NCI-H2227 (cell line): ENCODE results near the gene IL36RN.

Experiments used
- DNase-seq: peaks from one replicate; lab custom pipeline; 2025; ENCODE audit not compliant: unreplicated experiment; lab: John Stamatoyannopoulos, UW

The IL36RN gene

DNA sequence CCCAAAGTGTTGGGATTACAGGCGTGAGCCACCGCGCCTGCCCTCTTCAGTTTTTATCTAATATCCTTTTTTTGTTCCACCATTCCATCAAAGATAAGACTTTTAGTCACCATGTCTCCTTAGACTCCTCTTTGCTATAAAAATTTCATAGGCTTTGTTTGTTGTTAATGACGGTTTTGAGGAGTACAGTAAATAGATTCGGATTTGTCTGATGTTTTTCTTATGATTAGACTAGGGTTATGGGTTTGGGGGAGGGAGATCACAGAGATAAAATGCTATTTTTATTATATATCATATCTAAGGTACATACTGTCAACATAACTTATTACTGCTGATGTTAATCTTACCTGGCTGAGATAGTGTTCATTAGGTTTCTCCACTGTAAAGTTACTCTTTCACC lies 12.5 kb upstream of the IL36RN start:
- no peak for DNase-seq

- DNase-seq, result no peak
Observed at GRCh38 chr2:113050921-113051895, 7.8 kb upstream of the IL36RN start.

- DNase-seq, result no peak
Observed at GRCh38 chr2:113052396-113052917, 6.5 kb upstream of the IL36RN start, which contains the start of gene IL36B. Gene IL36B, minus strand, starts transcription at chr2:113052867.

DNA sequence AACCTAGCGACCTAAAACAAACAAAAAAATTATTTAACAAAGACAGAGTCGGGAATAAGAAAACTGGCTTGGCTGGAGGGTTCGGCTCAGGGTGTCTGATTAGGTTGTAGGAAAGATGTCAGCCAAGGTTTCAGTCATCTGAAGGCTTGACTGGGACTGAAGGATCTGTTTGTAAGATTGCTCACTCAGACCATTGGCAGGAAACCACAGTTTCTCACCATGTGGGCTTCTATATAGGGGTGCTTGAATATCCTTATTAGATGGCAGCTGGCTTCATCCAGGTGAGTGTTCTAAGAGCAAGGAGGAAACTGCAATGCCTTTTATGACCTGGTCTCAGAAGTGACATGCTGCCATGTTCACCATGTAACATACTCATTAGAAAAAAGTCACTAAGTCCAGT lies 5.3 kb upstream of the IL36RN start:
- DNase-seq, result no peak

DNA sequence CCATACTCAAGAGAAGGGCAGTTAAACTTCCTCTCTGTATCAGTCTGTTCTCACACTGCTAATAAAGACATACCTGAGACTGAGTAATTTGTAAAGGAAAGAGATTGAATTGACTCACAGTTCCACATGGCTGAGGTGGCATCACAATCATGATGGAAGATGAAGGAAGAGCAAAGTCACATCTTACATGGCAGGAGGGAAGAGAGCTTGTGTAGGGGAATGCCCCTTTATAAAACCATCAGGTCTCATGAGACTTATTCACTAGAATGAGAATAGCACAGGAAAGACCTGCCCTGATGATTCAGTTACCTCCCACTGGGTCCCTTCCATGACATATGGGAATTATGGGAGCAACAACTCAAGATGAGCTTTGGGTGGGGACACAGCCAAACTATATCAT lies 4.9 kb upstream of the IL36RN start:
- DNase-seq, result no peak

- no peak for DNase-seq
Observed at GRCh38 chr2:113056521-113056920, 2.5 kb upstream of the IL36RN start.

DNA sequence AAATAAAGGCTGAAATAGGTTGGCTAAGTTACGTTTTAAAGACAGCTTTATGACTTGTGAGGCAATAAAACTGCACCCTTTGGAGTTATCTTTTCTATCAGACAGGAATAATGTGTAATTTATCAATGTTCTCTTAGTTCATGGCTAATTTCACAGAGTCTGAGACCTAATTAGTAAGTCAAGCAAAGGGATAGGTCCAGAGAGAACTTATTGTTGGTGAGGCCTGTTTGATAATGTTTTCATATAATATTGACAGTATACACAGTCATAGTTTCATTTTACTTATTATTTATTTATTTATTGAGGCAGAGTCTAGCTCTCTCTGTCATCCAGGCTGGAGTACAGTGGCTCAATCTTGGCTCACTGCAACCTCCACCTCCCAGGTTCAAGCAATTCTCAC lies 1.9 kb upstream of the IL36RN start:
- DNase-seq, result no peak

GRCh38 chr2:113058411-113058994 lies 495 bp upstream of the IL36RN start:
- no peak for DNase-seq

- DNase-seq, result no peak
Observed at GRCh38 chr2:113060396-113060795, 1.4 kb downstream of the IL36RN start.

DNA sequence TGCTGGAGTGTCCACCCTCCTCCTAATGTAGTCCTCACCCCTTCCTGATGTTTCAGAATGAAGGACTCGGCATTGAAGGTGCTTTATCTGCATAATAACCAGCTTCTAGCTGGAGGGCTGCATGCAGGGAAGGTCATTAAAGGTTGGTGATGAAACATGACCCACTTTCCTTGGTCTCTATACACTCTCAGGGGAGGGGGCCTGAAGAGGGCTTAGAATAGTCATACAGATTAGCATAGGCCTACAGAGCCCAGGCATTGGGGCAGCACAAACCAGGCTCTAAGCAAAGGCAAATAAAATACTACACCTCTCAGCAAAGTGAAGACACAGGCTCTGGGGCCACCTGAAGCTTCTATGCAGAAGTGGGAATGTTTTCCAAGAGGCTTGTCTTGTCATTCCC lies 1.8 kb downstream of the IL36RN start:
- no peak for DNase-seq

- no peak for DNase-seq
Observed at GRCh38 chr2:113061241-113061640, 2.2 kb downstream of the IL36RN start.

DNA sequence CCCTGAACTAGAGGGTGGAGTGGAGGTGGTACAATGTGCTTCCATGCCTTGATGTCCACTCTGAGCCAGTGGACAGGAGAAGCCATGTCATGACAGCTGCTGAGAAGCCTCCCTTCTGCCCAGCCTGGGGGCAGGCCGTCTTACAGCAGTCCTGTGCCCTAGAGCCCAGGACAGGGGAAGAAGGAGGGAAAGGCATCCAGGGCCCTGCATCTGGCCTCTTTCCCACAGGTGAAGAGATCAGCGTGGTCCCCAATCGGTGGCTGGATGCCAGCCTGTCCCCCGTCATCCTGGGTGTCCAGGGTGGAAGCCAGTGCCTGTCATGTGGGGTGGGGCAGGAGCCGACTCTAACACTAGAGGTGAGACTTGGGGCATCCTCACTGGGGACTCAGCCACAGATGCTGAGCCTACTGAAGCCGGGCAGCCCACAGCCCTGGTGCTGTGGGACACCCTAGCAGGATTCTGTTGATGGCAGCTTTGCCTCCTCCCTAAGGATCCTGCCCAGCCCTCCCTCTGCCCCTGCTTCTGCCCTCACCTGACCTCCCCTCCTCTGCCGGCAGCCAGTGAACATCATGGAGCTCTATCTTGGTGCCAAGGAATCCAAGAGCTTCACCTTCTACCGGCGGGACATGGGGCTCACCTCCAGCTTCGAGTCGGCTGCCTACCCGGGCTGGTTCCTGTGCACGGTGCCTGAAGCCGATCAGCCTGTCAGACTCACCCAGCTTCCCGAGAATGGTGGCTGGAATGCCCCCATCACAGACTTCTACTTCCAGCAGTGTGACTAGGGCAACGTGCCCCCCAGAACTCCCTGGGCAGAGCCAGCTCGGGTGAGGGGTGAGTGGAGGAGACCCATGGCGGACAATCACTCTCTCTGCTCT lies 3.1 kb downstream of the IL36RN start:
- DNase-seq, result no peak

- no peak for DNase-seq
Observed at GRCh38 chr2:113064281-113064680, 5.3 kb downstream of the IL36RN start.

GRCh38 chr2:113064898-113065297 lies 5.9 kb downstream of the IL36RN start:
- no peak for DNase-seq

GRCh38 chr2:113067681-113068080 lies 8.7 kb downstream of the IL36RN start, which contains the start of gene IL1F10:
Gene IL1F10, plus strand, starts transcription at chr2:113067970. Its CDS starts 4,769 bp downstream, at chr2:113072739.
- DNase-seq, result no peak

DNA sequence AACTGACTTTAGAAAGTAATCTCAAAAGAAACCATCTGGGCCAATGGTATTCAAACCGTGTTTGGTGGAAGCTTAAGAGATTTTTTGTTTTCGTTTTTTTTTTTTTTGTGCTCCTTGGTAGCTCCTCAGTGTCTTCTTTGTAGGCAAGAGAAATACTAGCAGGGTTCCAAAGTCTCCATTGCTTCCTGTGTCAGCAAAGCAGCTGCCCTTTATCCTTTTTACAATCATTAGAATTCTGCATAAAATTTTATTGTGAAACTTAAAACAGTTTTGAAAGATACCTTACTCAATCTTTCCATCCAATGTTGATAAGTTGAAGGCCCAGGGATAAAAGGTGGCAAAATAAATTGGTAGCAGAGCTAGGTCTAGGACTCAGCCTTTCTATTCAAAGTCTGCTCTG lies 9.3 kb downstream of the IL36RN start:
- no peak for DNase-seq

- no peak for DNase-seq
Observed at GRCh38 chr2:113068706-113069485, 9.9 kb downstream of the IL36RN start.

DNA sequence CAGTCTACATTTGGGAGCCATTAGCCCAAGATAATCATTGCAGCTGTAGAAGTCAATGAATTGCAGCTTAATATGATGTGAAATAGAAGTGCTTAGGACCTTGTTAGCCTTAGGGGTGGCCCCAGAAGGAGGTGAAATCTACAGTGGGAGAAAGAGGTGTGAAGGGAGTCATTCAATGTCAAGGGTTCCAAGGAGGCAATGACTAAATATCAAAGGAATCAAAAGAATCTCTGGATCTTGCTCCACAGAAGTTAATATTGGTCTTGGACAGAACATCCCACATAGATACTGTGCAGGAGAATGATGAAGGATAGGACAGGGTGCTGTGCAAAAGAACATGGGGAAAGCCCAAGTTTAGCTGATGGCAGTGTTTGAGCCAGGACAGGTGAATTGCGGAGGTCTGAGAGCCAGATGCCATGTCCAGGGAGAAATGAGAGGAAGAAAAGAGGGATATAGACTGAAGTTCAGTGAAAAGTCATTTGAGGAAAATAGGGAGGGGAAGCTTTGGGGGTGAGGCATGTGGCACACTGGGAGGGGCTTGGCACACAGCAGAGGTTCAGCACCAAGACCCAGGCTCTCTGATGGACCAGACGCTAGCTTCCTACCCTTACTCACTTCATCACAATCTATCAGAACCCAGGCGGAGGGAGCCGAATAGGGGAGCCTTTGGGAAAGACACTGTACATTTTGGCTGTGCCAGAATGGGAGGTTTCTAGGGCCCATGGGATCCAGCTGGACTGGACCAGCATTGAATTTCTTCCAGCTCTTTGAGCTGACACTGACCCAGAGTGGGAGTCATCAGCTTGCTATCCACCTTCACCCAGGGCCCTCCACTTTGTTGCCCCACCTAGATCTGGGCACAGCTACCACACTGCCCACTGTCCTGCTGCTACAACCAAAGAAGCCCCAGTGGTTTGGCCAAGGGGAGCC lies 10.9 kb downstream of the IL36RN start:
- no peak for DNase-seq

- DNase-seq, result no peak
Observed at GRCh38 chr2:113070606-113070975, 11.6 kb downstream of the IL36RN start.
